Stimulated activated CD4-positive, alpha-beta T cell treated with anti-CD3 and anti-CD28 coated beads, TNF-alpha, amount 100 ng/mL, for 4 hours (primary cell): Measurements from ENCODE around the gene PCDH1.

Source experiments
- DNase-seq, 3 experiments: peaks; one replicate each; pipeline ENCODE4 v3.0.0-alpha.2; 2020; ENCODE audit warnings: low read depth in 3 of 3

PCDH1 gene

DNA sequence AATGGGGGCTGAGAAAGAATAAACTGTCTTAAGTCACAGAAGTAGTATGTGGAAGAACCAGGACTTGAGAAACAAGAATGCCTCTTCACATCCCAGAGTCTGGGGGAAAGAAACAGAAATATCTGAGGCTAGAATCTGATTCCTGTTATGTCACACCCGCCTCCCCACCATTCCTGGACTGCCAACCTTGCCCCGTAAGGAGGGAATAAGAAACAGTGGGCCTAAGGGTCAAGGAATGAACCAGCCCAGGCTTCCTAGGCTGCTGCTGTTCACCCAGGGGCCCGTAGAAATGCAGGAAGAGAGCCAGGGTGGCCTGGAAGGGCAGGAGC, 4.3 kb downstream of the PCDH1 start:
- DNase-seq, result no peak

- no peak for DNase-seq
Observed at GRCh38 chr5:141872496-141873356, 5.5 kb downstream of the PCDH1 start.

GRCh38 chr5:141871870-141872269, 6.3 kb downstream of the PCDH1 start:
- DNase-seq, result no peak

DNA sequence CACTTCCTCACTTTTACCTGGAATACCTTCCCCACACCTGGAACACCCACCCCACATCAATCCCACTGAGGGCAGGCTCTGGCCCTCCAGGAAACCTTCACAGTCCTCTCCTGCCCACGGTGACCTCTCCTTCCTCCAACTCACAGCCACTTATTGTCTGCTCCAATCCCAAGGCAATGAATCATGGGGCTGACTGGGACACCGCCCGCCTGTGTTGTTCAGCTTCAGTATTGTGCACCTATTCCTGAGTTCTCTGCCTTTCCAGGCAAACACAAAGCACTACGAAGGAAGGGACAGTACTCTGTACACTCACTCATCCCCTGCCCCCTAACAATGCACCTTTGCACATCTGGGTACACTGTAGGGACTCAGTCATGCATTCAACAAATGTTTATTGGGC, 7.3 kb downstream of the PCDH1 start:
- no peak for DNase-seq

GRCh38 chr5:141870228-141870627, 8.0 kb downstream of the PCDH1 start:
- no peak for DNase-seq

GRCh38 chr5:141869514-141869913, 8.7 kb downstream of the PCDH1 start:
- no peak for DNase-seq

DNA sequence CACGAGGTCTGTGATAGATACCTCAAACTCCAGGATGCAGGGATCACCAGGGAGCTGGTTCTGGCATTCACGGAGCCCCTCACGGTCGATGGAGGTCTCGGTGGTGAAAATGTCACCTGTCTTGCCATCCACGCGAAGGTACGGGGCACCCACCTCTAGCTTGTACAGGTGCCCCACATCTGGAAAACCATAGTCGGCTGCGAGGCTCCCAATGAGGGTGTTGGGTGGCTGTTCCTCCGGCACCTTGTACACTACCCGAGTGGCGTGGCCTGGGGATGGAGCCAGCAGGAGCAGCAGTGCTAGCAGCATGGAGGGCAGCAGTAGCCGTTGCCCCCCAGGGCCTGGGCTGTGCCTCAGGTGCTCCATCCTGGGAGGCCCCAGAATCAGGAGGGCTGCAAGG, 9.2 kb downstream of the PCDH1 start:
- DNase-seq, result no peak

DNA sequence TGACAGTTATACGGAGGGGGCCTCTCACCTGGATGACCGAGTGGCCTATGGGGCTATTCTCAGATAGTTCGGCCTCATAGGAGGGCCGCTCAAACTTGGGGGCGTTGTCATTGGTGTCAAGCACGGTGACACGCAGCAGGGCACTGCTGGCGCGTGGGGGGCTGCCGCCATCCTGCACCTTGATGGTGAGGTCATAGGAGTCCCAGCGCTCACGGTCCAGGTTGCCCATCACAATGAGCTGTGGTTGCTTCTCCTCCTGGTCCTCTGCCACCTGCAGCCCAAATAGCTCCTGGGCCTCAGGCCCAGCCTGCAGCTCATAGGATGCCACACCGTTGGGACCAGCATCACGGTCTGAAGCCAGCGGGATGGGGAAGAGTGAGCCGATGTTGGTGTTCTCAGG, 9.7 kb downstream of the PCDH1 start:
- no peak for DNase-seq

- no peak for DNase-seq
Observed at GRCh38 chr5:141867651-141868050, 10.6 kb downstream of the PCDH1 start.

DNA sequence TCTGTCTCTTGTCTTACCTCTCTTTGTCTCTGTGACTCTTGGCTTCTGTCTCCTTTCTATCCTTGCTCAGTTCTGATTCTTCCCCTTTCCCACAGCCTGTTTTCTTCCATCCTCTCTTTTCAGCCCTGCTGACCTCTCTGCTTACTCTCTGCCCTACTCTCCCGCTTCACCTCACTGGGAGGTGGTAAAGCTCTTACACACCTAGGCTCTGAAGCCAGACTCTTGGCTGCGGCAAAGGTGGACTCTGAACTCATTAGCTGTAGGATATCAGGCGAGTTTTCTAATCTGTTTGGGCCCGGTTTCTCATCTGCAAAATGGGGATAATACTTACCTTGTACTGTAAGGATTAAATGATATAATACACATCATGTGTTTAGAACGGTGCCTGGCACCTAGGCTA, 11.1 kb downstream of the PCDH1 start:
- no peak for DNase-seq

GRCh38 chr5:141866096-141866495, 12.1 kb downstream of the PCDH1 start:
- no peak for DNase-seq

GRCh38 chr5:141865406-141865805, 12.8 kb downstream of the PCDH1 start:
- no peak for DNase-seq

- DNase-seq, result no peak
Observed at GRCh38 chr5:141864371-141865370, 13.5 kb downstream of the PCDH1 start.

- no peak for DNase-seq
Observed at GRCh38 chr5:141863569-141864178, 14.5 kb downstream of the PCDH1 start.

GRCh38 chr5:141862936-141863543, 15.2 kb downstream of the PCDH1 start:
- DNase-seq, result no peak

DNA sequence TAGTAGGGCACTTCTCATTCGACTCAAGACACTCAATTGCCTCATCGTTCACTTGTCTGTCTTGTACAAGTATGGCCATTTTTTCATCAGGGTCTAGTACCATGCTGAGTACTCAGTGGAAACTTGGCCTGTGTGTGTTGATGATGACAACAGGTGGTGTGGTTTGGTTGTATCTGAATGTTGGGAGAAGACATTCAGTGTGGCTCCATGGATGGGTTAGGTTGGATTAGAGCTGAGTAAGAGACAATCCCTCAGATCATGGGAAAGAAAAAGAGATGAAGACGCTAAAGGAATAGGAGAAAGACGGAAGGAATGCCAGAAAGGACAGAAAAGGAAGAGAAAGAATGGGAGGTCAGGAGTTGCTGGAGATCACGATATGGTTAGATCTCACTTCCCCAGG, 17.0 kb downstream of the PCDH1 start:
- DNase-seq, result no peak

DNA sequence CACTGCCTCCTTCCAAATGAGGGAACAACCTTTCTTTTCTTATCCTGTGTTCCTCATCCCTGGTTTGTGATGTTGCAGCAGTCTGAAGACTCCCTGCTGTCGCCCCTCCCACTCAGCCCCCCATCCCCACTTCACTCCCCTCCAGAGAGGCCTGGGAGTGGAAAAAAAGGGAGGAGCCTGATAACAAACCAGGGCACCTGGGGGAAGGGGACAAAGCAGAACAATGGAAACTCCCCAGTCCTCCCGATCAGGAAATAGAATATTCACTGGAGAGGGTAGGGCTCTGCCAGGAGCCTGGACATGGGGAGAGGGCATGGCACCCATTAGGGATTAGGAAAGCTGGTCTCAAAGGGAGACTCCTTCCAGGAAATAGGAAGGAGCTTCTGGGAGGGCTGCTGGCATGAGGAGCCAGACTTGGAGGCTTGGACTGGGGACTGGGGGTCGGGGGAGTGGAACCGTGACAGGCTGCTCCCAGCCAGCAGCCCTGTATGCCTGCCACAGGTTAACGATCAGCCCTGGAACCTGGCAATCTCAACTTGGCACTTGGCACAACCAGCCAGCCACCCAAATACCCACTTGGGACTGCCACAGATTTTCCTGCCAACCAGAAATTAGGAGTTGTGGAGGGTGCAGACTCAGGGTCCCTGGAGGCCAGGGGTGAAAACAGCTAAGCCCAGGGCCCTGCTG, 20.0 kb downstream of the PCDH1 start:
- DNase-seq, result no peak

DNA sequence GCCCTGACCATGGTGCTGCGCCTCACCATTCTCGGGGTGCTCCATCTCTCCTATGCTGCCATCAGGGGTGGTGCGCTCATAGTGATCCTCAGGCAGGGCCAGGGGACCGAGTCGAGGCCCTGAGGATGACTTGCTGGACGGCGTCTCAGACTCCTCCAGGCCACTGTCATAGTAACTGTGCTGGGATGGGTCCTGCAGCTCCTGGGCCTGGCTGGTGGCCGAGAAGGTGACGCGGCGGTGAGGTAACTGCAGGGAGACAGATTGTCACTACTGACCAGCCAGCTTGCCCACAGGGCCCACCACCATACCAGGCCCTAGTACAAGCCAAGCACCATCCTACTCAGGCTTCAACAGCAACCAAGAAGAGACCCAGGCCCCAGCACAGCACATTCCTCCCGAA, 21.0 kb downstream of the PCDH1 start:
- no peak for DNase-seq

DNA sequence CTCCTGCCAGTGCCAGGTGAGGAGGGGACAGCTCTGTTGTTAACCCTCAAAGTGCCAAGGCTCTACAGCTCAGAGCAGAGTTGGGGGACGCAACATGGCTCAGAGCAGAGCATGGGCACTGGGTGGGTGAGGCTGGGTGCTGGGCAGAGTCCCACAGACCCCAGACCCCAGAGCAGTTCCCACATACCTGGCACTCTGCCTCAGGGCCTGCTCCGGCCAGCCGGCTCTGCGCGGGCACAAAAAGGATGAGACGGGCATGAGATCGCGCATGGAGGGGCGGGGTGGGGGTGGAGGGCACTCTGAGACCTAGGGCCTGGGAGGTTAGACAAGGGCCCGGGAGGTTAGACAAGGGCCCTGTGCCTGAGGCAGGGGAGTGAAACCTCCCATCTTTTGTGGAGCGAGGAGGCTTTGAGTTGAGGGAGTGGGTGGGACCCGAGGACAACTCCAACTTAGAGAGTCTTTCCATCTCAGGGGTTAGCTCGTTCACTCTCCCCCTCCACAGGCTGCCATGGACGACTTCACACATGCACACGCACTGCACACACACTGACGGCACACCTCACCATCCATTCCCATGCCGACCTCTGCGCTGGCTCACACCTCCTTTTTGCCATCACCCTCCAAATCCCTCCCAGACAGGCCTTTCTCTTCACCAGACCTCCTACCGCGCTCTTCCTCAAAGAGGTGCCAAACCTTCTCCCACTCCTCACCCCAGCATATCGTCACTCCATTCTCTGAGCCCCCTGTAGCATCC, 22.0 kb downstream of the PCDH1 start:
- DNase-seq, result no peak

- DNase-seq, result no peak
Observed at GRCh38 chr5:141855265-141856036, 22.8 kb downstream of the PCDH1 start.
